ENCODE measurements around the gene CFC1B.
"Not testable (repeated sequence)": the region's sequence is repeated elsewhere in the genome, so short reads cannot be mapped to it uniquely, and the experiment has no call there.

The CFC1B gene

GRCh38 chr2:130520992-130521391, at the start of gene CFC1B:
TSS of gene CFC1B (plus strand) at chr2:130521222. CDS start at chr2:130521485, 263 bp downstream.
- not testable (repeated sequence) for DNase-seq (ENCODE audit: low spot score)

- DNase-seq (ENCODE audit: low spot score): not testable (repeated sequence)
These were observed 29.9 kb upstream of the CFC1B start for GRCh38 chr2:130491073-130491472.

- not testable (repeated sequence) for DNase-seq (ENCODE audit: low spot score)
These were observed 11.8 kb upstream of the CFC1B start, which contains the start of gene POTEI for GRCh38 chr2:130509228-130509627. TSS of gene POTEI (minus strand) at chr2:130509328. CDS start at chr2:130509235, 93 bp downstream.

- not testable (repeated sequence) for DNase-seq (ENCODE audit: low spot score)
These were observed 9.9 kb upstream of the CFC1B start for GRCh38 chr2:130510807-130511746.

- DNase-seq (ENCODE audit: low spot score): not testable (repeated sequence)
These were observed 9.1 kb upstream of the CFC1B start for GRCh38 chr2:130511747-130512451.

GRCh38 chr2:130518516-130519106, 2.4 kb upstream of the CFC1B start:
- DNase-seq (ENCODE audit: low spot score): not testable (repeated sequence)

GRCh38 chr2:130522390-130522789, 1.4 kb downstream of the CFC1B start:
- DNase-seq (ENCODE audit: low spot score): not testable (repeated sequence)

- not testable (repeated sequence) for DNase-seq (ENCODE audit: low spot score)
These were observed 6.4 kb downstream of the CFC1B start for GRCh38 chr2:130527365-130527967.

- DNase-seq (ENCODE audit: low spot score): not testable (repeated sequence)
These were observed 8.5 kb downstream of the CFC1B start for GRCh38 chr2:130529545-130529944.

- DNase-seq (ENCODE audit: low spot score): not testable (repeated sequence)
These were observed 9.2 kb downstream of the CFC1B start for GRCh38 chr2:130530212-130530611.

GRCh38 chr2:130531225-130531624, 10.2 kb downstream of the CFC1B start:
- DNase-seq (ENCODE audit: low spot score): not testable (repeated sequence)

- not testable (repeated sequence) for DNase-seq (ENCODE audit: low spot score)
These were observed 10.7 kb downstream of the CFC1B start for GRCh38 chr2:130531672-130532071.

- DNase-seq (ENCODE audit: low spot score): not testable (repeated sequence)
These were observed 15.6 kb downstream of the CFC1B start for GRCh38 chr2:130536654-130537053.

GRCh38 chr2:130538271-130538670, 17.2 kb downstream of the CFC1B start:
- DNase-seq (ENCODE audit: low spot score): not testable (repeated sequence)

GRCh38 chr2:130542789-130543188, 21.8 kb downstream of the CFC1B start:
- not testable (repeated sequence) for DNase-seq (ENCODE audit: low spot score)

- not testable (repeated sequence) for DNase-seq (ENCODE audit: low spot score)
These were observed 22.9 kb downstream of the CFC1B start for GRCh38 chr2:130543785-130544528.

GRCh38 chr2:130544978-130545377, 24.0 kb downstream of the CFC1B start:
- not testable (repeated sequence) for DNase-seq (ENCODE audit: low spot score)

- not testable (repeated sequence) for DNase-seq (ENCODE audit: low spot score)
These were observed 27.4 kb downstream of the CFC1B start for GRCh38 chr2:130548418-130548817.

- not testable (repeated sequence) for DNase-seq (ENCODE audit: low spot score)
These were observed 28.5 kb downstream of the CFC1B start for GRCh38 chr2:130549475-130549874.

- not testable (repeated sequence) for DNase-seq (ENCODE audit: low spot score)
These were observed 33.2 kb downstream of the CFC1B start for GRCh38 chr2:130554178-130554577.

- not testable (repeated sequence) for DNase-seq (ENCODE audit: low spot score)
These were observed 35.4 kb downstream of the CFC1B start for GRCh38 chr2:130556441-130556840.

Measured in CD4-positive, alpha-beta T cell treated with Interleukin-15 for 4 hours (primary cell).